Endothelial cell of umbilical vein (primary cell): ENCODE results near the gene C1orf105.

ENCODE experiments used
- EZH2 ChIP-seq: IDR thresholded peaks from 2 replicates; pipeline ENCODE4 v1.6.1; 2012; ENCODE audit warnings: borderline replicate concordance, low read depth, mild to moderate bottlenecking, moderate library complexity, low read length, inconsistent platforms; ENCODE audit not compliant: severe bottlenecking
- FOS ChIP-seq: IDR thresholded peaks from 2 replicates; pipeline ENCODE4 v1.6.1; 2011; ENCODE audit warnings: mild to moderate bottlenecking, low read length, moderate library complexity, borderline replicate concordance; ENCODE audit not compliant: insufficient read depth
- GATA2 ChIP-seq: IDR thresholded peaks from 2 replicates; pipeline ENCODE4 v1.7.0; 2011; ENCODE audit warnings: low read depth, mild to moderate bottlenecking, moderate library complexity, mixed read lengths, low read length; ENCODE audit not compliant: insufficient read length, insufficient read depth
- JUN ChIP-seq: IDR thresholded peaks from 2 replicates; pipeline ENCODE4 v1.6.1; 2011; ENCODE audit warnings: borderline replicate concordance, low read depth; ENCODE audit not compliant: insufficient read length, insufficient read depth
- MYC ChIP-seq: IDR thresholded peaks from one replicate; pipeline ENCODE4 v1.6.1; 2011; ENCODE audit warnings: mild to moderate bottlenecking, low read depth, low read length
- POLR2A ChIP-seq: IDR thresholded peaks from 2 replicates; pipeline ENCODE4 v1.6.1; 2012; ENCODE audit warnings: low read depth, mild to moderate bottlenecking, control low read depth, low read length
- POLR2AphosphoS5 ChIP-seq: IDR thresholded peaks from 2 replicates; pipeline ENCODE4 v1.6.1; 2012; ENCODE audit warnings: low read depth, mild to moderate bottlenecking, control low read depth, low read length, moderate library complexity; ENCODE audit not compliant: insufficient read depth
- TF ChIP-seq, protein P1 (sequence below), 2 donors: IDR thresholded peaks; 1 replicate in 1 of 2; 2 replicates in 1 of 2; pipeline ENCODE4 v1.5.1; 2011; ENCODE audit warnings: low read length in 2 of 2, mild to moderate bottlenecking in 2 of 2, moderate library complexity in 2 of 2, control low read depth in 1 of 2, inconsistent platforms in 1 of 2, low read depth in 1 of 2; ENCODE audit not compliant: insufficient read depth in 1 of 2; ENCODE audit errors: extremely low read depth in 1 of 2
- TF ChIP-seq, protein P2 (sequence below): IDR thresholded peaks from 2 replicates; pipeline ENCODE4 v1.6.1; 2011; ENCODE audit not compliant: insufficient read depth, insufficient read length

DNA sequence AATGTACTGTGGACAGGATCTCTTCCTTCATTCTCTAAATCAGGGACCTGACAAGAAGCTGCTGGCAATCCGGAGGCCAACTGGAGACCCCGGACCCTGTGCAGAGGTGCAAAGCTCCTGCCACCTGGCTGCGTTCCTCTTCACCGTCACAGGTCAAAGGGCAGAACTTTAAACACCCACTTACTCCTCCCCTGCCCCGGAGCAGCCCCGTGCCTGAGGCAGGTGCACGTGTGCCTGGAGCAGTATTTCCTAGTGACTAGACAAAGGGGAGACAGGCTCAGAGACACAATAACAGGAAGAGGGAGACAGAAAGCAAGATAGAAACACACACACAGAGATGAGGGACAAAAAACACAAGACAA lies 30.0 kb downstream of the C1orf105 start:
- TF ChIP-seq, protein P1, sequence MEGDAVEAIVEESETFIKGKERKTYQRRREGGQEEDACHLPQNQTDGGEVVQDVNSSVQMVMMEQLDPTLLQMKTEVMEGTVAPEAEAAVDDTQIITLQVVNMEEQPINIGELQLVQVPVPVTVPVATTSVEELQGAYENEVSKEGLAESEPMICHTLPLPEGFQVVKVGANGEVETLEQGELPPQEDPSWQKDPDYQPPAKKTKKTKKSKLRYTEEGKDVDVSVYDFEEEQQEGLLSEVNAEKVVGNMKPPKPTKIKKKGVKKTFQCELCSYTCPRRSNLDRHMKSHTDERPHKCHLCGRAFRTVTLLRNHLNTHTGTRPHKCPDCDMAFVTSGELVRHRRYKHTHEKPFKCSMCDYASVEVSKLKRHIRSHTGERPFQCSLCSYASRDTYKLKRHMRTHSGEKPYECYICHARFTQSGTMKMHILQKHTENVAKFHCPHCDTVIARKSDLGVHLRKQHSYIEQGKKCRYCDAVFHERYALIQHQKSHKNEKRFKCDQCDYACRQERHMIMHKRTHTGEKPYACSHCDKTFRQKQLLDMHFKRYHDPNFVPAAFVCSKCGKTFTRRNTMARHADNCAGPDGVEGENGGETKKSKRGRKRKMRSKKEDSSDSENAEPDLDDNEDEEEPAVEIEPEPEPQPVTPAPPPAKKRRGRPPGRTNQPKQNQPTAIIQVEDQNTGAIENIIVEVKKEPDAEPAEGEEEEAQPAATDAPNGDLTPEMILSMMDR (IDR thresholded peaks at IDR 0.05; ENCODE audit: extremely low read depth in 1 of 2, insufficient read depth in 1 of 2, low read depth in 1 of 2, low read length in 2 of 2) = no peak
- TF ChIP-seq POLR2A (no peak), POLR2AphosphoS5 (no peak), GATA2 (no peak), JUN (no peak), FOS (no peak), EZH2 (no peak), MYC (no peak)
- TF ChIP-seq, protein P2, sequence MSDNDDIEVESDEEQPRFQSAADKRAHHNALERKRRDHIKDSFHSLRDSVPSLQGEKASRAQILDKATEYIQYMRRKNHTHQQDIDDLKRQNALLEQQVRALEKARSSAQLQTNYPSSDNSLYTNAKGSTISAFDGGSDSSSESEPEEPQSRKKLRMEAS = no peak
